ENCODE data around the gene IGF2BP1.

IGF2BP1 gene

DNA sequence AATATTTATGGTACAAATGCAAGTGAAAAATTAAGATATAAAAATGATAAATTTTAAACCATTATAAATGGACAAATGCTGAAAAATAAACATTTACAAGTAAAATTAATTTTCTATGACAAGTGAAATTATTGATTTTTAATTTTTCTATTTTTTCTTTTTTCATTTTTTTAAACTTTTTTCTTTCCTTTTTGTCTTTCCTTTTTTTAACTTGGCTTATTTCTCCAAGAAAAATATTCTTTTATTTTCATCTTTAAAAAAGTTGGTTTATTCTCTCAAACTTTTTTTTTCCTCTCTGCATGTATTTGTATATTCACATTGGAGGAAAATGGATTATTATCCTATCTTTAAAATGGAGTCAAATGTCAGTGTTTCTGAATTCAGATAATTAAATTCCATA is 3.9 kb upstream of the IGF2BP1 start:
- H3K27ac ChIP-seq (replicated peaks), result no peak overlapping the region
- no peak overlapping the region for H3K4me3 ChIP-seq (replicated peaks; ENCODE audit: insufficient read depth, low read length)
- DNase-seq (ENCODE audit: low read depth in 1 of 2, low spot score in 1 of 2), result no peak
- peaks cover 32% of the 10 kb centered on the region for H3K27me3 ChIP-seq (ENCODE audit: insufficient read depth, poor library complexity, severe bottlenecking)
- TF ChIP-seq, protein P1, sequence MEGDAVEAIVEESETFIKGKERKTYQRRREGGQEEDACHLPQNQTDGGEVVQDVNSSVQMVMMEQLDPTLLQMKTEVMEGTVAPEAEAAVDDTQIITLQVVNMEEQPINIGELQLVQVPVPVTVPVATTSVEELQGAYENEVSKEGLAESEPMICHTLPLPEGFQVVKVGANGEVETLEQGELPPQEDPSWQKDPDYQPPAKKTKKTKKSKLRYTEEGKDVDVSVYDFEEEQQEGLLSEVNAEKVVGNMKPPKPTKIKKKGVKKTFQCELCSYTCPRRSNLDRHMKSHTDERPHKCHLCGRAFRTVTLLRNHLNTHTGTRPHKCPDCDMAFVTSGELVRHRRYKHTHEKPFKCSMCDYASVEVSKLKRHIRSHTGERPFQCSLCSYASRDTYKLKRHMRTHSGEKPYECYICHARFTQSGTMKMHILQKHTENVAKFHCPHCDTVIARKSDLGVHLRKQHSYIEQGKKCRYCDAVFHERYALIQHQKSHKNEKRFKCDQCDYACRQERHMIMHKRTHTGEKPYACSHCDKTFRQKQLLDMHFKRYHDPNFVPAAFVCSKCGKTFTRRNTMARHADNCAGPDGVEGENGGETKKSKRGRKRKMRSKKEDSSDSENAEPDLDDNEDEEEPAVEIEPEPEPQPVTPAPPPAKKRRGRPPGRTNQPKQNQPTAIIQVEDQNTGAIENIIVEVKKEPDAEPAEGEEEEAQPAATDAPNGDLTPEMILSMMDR (IDR thresholded peaks at IDR 0.05; ENCODE audit: insufficient read depth, low read length), result no peak
- TF ChIP-seq POLR2AphosphoS5 (IDR thresholded peaks at IDR 0.05; ENCODE audit: low read depth), result no peak
- no peak for TF ChIP-seq GABPA (IDR thresholded peaks at IDR 0.05; ENCODE audit: low read depth)
- no peak for TF ChIP-seq SPI1 (IDR thresholded peaks at IDR 0.05; ENCODE audit: borderline replicate concordance, low read depth)
- TF ChIP-seq, protein P2, sequence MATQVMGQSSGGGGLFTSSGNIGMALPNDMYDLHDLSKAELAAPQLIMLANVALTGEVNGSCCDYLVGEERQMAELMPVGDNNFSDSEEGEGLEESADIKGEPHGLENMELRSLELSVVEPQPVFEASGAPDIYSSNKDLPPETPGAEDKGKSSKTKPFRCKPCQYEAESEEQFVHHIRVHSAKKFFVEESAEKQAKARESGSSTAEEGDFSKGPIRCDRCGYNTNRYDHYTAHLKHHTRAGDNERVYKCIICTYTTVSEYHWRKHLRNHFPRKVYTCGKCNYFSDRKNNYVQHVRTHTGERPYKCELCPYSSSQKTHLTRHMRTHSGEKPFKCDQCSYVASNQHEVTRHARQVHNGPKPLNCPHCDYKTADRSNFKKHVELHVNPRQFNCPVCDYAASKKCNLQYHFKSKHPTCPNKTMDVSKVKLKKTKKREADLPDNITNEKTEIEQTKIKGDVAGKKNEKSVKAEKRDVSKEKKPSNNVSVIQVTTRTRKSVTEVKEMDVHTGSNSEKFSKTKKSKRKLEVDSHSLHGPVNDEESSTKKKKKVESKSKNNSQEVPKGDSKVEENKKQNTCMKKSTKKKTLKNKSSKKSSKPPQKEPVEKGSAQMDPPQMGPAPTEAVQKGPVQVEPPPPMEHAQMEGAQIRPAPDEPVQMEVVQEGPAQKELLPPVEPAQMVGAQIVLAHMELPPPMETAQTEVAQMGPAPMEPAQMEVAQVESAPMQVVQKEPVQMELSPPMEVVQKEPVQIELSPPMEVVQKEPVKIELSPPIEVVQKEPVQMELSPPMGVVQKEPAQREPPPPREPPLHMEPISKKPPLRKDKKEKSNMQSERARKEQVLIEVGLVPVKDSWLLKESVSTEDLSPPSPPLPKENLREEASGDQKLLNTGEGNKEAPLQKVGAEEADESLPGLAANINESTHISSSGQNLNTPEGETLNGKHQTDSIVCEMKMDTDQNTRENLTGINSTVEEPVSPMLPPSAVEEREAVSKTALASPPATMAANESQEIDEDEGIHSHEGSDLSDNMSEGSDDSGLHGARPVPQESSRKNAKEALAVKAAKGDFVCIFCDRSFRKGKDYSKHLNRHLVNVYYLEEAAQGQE (IDR thresholded peaks at IDR 0.05; ENCODE audit: insufficient replicate concordance, low read depth), result no peak

DNA sequence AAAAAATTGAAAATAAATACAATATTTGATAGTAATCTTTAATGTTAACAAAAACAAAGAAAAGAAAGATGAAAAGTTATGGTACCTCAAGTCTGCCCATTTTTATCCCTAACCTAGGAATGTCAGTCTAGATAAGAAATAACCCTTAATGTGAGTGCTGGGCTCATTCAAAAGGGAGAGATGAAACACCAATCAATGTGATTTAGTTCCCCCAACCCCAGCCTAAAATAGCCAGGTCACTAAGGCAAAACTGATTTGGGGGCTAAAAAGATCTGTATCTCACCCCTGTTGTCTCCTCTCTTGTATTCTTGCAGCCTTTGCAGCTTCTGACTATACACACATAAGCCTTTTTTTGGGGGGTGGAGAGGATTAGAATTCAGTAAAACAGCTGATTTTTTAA is 3.2 kb upstream of the IGF2BP1 start:
- no peak for TF ChIP-seq POLR2AphosphoS5 (IDR thresholded peaks at IDR 0.05; ENCODE audit: low read depth)
- TF ChIP-seq, protein P2 (IDR thresholded peaks at IDR 0.05; ENCODE audit: insufficient replicate concordance, low read depth), result no peak
- no peak for TF ChIP-seq GABPA (IDR thresholded peaks at IDR 0.05; ENCODE audit: low read depth)
- TF ChIP-seq, protein P1 (IDR thresholded peaks at IDR 0.05; ENCODE audit: insufficient read depth, low read length), result no peak
- no peak for TF ChIP-seq SPI1 (IDR thresholded peaks at IDR 0.05; ENCODE audit: borderline replicate concordance, low read depth)
- no peak overlapping the region for H3K27ac ChIP-seq (replicated peaks)
- peaks cover 32% of the 10 kb centered on the region for H3K27me3 ChIP-seq (ENCODE audit: insufficient read depth, poor library complexity, severe bottlenecking)
- no peak for DNase-seq (ENCODE audit: low read depth in 1 of 2, low spot score in 1 of 2)
- no peak overlapping the region for H3K4me3 ChIP-seq (replicated peaks; ENCODE audit: insufficient read depth, low read length)

DNA sequence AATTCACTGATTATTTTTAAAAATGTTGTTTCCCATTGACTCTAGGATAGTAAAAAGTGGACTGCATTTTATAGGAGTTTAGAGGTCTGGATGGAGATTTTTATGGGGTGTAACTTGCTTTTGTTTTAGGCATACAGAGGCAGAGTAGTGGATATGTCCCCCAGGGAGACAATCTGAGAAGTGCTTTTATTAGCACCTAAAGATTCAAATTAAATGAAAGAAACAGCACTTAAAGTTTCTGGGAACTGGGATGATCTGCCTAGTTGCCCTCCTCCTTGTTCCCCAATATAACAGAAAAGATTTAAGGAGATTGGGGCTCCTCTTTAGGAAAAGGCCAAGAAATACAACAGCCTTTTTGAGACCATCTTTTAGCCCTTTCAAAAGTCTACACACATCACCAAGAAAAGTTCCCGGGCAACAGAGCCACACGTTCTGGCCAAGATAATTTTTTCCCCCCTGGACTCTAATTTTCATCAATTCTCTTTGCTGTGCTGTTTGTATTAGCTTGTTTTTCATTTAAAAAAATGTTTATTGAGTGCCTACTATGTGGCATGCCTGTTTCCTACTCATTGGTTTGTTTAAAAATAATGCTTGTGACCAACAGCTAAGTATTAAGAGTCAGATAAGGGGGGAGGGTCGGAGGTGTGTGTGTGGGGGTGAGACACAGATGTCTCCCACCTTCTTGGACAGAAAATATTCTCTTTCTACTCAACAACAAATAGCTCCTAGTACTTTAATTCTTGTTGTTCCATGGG is 2.5 kb upstream of the IGF2BP1 start:
- Histone ChIP-seq H3K27me3 (ENCODE audit: insufficient read depth, poor library complexity, severe bottlenecking) (peaks cover 32% of the 10 kb centered on the region), H3K27ac (replicated peaks) (no peak overlapping the region), H3K4me3 (replicated peaks; ENCODE audit: insufficient read depth, low read length) (no peak overlapping the region)

DNA sequence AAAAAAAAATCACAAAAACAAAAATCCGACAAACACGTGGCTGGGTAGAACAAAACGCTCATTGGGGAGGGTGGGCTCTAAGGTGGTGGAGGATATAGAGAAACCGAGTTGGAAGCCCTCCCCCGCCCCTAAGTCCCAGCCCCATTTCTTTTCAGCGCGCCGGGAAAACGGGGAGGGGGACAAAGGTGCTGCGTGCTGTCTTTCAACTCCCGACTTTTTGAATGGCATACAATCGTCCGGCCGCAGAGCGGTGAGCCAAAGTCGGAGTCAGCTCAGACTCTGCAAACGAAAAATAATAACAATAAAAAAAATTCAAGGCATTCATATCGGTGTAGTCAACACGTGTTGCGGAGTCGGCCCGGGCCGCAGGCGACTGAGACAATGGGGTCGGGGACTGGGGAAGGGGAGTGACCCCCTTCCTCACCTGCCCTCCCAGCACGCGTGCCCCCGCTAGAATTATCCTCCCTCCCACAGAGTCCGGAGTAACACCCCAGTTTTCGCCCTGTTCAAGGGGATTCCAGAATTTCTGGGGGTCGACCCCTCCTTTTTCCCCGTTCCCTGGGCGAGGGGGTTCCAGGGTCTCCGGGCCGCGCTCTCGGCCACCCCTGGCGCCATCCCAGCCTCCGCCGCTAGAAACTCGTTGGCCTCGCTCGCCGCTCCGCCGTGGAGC is 1.7 kb upstream of the IGF2BP1 start:
- TF ChIP-seq, protein P1 (IDR thresholded peaks at IDR 0.05; ENCODE audit: insufficient read depth, low read length), result no peak
- DNase-seq (ENCODE audit: low read depth in 1 of 2, low spot score in 1 of 2), result no peak
- Histone ChIP-seq H3K27me3 (ENCODE audit: insufficient read depth, poor library complexity, severe bottlenecking) (peaks cover 32% of the 10 kb centered on the region), H3K4me3 (replicated peaks; ENCODE audit: insufficient read depth, low read length) (peak overlapping the region; percentile 86), H3K27ac (replicated peaks) (peak overlapping the region; percentile 96)

More for the DNA sequence above, 2.5 kb upstream of the IGF2BP1 start:
- no peak for DNase-seq (ENCODE audit: low read depth in 1 of 2, low spot score in 1 of 2)
- no peak for TF ChIP-seq POLR2AphosphoS5 (IDR thresholded peaks at IDR 0.05; ENCODE audit: low read depth)

Data from HL-60 (cell line).